K562 (cell line): ENCODE results near the gene NYAP1. TPM values are rescaled to one million over a fixed set of nuclear protein-coding genes. Genes with fewer than 3 reads are reported as not detected.
A peak's percentile ranks its signal among the peaks of the same experiment; 100 is the strongest.

Source experiments
- CBFB ChIP-seq: sonication (generic); formaldehyde crosslinking; IDR thresholded peaks from 2 replicates; pipeline ENCODE4 v1.4.0; 2020; ENCODE audit warnings: mild to moderate bottlenecking, missing genetic modification reagents
- CEBPG ChIP-seq, 3 experiments: fragments of 200-800 bp in 1 of 3; sonication (Bioruptor generic) in 1 of 3; sonication (generic) in 1 of 3; formaldehyde crosslinking in 1 of 3; IDR thresholded peaks in 2 of 3; conservative IDR thresholded peaks in 1 of 3; 2 replicates each; pipeline versions ENCODE4 v1.6.1 to v1.8.0; 2016 to 2022; ENCODE audit warnings: missing compliant biosample characterization in 2 of 3, missing genetic modification characterization in 2 of 3, mild to moderate bottlenecking in 1 of 3, missing genetic modification reagents in 1 of 3
- GABPB1 ChIP-seq: sonication (generic); formaldehyde crosslinking; IDR thresholded peaks from 2 replicates; pipeline ENCODE4 v1.8.0; 2022; ENCODE audit warnings: mild to moderate bottlenecking, missing genetic modification reagents
- HDGF ChIP-seq: fragments of 450-650 bp; IDR thresholded peaks from 2 replicates; pipeline ENCODE4 v1.6.1; 2016
- JUN ChIP-seq, 2 experiments: sonication (generic) in 1 of 2; formaldehyde crosslinking in 1 of 2; IDR thresholded peaks; 2 replicates each; pipeline versions ENCODE4 v1.6.1 to v1.8.0; 2012 to 2022; ENCODE audit warnings: borderline replicate concordance in 2 of 2, mild to moderate bottlenecking in 2 of 2, improper control_type of control experiment in 1 of 2, low read depth in 1 of 2, low read length in 1 of 2, missing genetic modification reagents in 1 of 2
- MTA1 ChIP-seq: fragments of 450-650 bp; IDR thresholded peaks from 2 replicates; pipeline ENCODE4 v1.6.1; 2017; ENCODE audit warnings: borderline replicate concordance
- NCOR1 ChIP-seq: fragments of 450-650 bp; IDR thresholded peaks from 2 replicates; pipeline ENCODE4 v1.6.1; 2016; ENCODE audit warnings: mild to moderate bottlenecking, moderate library complexity
- NFE2L1 ChIP-seq: fragments of 450-650 bp; IDR thresholded peaks from 2 replicates; pipeline ENCODE4 v1.6.1; 2016; ENCODE audit warnings: missing genetic modification characterization, low read depth, mild to moderate bottlenecking, missing compliant biosample characterization, moderate library complexity, borderline replicate concordance
- NR1H2 ChIP-seq: sonication (generic); formaldehyde crosslinking; IDR thresholded peaks from 2 replicates; pipeline ENCODE4 v1.4.0; 2020; ENCODE audit warnings: mild to moderate bottlenecking, missing genetic modification reagents
- SRSF7 ChIP-seq: fragments of 200-400 bp; formaldehyde crosslinking; optimal IDR thresholded peaks from 2 replicates; pipeline ENCODE3; 2017; ENCODE audit warnings: mild to moderate bottlenecking, low read depth, low read length
- STAT5A ChIP-seq: IDR thresholded peaks from 2 replicates; pipeline ENCODE4 v1.6.1; 2012; ENCODE audit warnings: low read length, inconsistent platforms, borderline replicate concordance
- TAF7 ChIP-seq: fragments of 450-650 bp; IDR thresholded peaks from 2 replicates; pipeline ENCODE4 v1.6.1; 2016; ENCODE audit warnings: missing genetic modification characterization, missing compliant biosample characterization
- ZBTB1 ChIP-seq: sonication (generic); formaldehyde crosslinking; IDR thresholded peaks from 2 replicates; pipeline ENCODE4 v1.8.1; 2023; ENCODE audit warnings: missing genetic modification reagents, low read depth, mild to moderate bottlenecking, borderline replicate concordance
- ZBTB34 ChIP-seq: fragments of 250-450 bp; sonication (Bioruptor Pico); IDR thresholded peaks from 2 replicates; pipeline ENCODE4 v1.8.0; 2021; ENCODE audit warnings: mild to moderate bottlenecking, moderate library complexity
- ZNF280B ChIP-seq: fragments of 250-450 bp; sonication (Bioruptor Pico); IDR thresholded peaks from 2 replicates; pipeline ENCODE4 v1.5.1; 2021; ENCODE audit warnings: mild to moderate bottlenecking
- ZNF395 ChIP-seq: fragments of 200-800 bp; sonication (Bioruptor generic); IDR thresholded peaks from 2 replicates; pipeline ENCODE4 v1.6.1; 2017; ENCODE audit warnings: missing genetic modification characterization, missing compliant biosample characterization
- polyA plus RNA-seq, 8 experiments: library from polyadenylated mRNA; depleted of rRNA in 4 of 8; stranded (reverse) in 5 of 8; unstranded in 3 of 8; fragments of >200 nt; fragmentation: Nextera tagmentation in 2 of 8; fragmentation: Illumina TruSeq in 1 of 8; extraction: Ambion mirVana in 2 of 8; extraction: Trizol in 1 of 8; gene quantifications; 2 replicates each; pipeline versions ENCODE4 v1.2.1 to v1.2.3, GENCODE V29; 2011 to 2014; ENCODE audit warnings: inconsistent platforms in 1 of 8, missing spikeins in 1 of 8
- total RNA-seq, 7 experiments: library from RNA; depleted of rRNA in 6 of 7; stranded (reverse); fragments of >200 nt in 6 of 7; fragmentation: Illumina TruSeq in 2 of 7; extraction: Trizol in 2 of 7; gene quantifications; 2 replicates each; pipeline versions ENCODE4 v1.2.1 to v1.2.3, GENCODE V29; 2011 to 2021; ENCODE audit warnings: low replicate concordance in 1 of 7
- TF ChIP-seq, protein P1 (sequence below): fragments of 200-800 bp; sonication (Bioruptor generic); IDR thresholded peaks from 2 replicates; pipeline ENCODE4 v1.6.1; 2017; ENCODE audit warnings: missing genetic modification characterization, missing compliant biosample characterization
- TF ChIP-seq, protein P2 (sequence below): sonication (generic); formaldehyde crosslinking; IDR thresholded peaks from 2 replicates; pipeline ENCODE4 v1.8.0; 2022; ENCODE audit warnings: missing genetic modification reagents, mild to moderate bottlenecking, borderline replicate concordance
- TF ChIP-seq, protein P3 (sequence below): fragments of 250-450 bp; sonication (Bioruptor Pico); IDR thresholded peaks from 2 replicates; pipeline ENCODE4 v1.8.0; 2021; ENCODE audit warnings: moderate library complexity, mild to moderate bottlenecking, inconsistent platforms

The NYAP1 gene
- total and polyA plus RNA-seq, 9 of the 15 experiments (the other 6 are each of a cell fraction or from before 2014, with no cell fraction given): 0.11 to 0.88 (median 0.22) TPM; not detected in 2

- no peak for TF ChIP-seq SRSF7
- no peak for TF ChIP-seq STAT5A
- TF ChIP-seq CEBPG (CRISPR knock-in tag; IDR thresholded peaks at IDR 0.05): no peak
- TF ChIP-seq CEBPG (tag; conservative IDR thresholded peaks at IDR 0.05 in 1 of 2, IDR thresholded peaks at IDR 0.05 in 1 of 2): no peak
- TF ChIP-seq, protein P1, sequence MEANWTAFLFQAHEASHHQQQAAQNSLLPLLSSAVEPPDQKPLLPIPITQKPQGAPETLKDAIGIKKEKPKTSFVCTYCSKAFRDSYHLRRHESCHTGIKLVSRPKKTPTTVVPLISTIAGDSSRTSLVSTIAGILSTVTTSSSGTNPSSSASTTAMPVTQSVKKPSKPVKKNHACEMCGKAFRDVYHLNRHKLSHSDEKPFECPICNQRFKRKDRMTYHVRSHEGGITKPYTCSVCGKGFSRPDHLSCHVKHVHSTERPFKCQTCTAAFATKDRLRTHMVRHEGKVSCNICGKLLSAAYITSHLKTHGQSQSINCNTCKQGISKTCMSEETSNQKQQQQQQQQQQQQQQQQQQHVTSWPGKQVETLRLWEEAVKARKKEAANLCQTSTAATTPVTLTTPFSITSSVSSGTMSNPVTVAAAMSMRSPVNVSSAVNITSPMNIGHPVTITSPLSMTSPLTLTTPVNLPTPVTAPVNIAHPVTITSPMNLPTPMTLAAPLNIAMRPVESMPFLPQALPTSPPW: peak; percentile 90
- 0 out of 2 replicates have a peak, but pooled peaks have one; percentile 5 for TF ChIP-seq ZBTB1
- TF ChIP-seq, protein P2, sequence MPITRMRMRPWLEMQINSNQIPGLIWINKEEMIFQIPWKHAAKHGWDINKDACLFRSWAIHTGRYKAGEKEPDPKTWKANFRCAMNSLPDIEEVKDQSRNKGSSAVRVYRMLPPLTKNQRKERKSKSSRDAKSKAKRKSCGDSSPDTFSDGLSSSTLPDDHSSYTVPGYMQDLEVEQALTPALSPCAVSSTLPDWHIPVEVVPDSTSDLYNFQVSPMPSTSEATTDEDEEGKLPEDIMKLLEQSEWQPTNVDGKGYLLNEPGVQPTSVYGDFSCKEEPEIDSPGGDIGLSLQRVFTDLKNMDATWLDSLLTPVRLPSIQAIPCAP: no peak
- no peak for TF ChIP-seq ZNF280B
- no peak for TF ChIP-seq NFE2L1 (tag)
- TF ChIP-seq GABPB1 (CRISPR knock-in tag): no peak
- TF ChIP-seq, protein P3, sequence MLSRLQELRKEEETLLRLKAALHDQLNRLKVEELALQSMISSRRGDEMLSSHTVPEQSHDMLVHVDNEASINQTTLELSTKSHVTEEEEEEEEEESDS (CRISPR knock-in tag): no peak
- no peak for TF ChIP-seq NR1H2 (CRISPR knock-in tag)
- 0 out of 2 replicates have a peak, but pooled peaks have one; percentile 27 for TF ChIP-seq HDGF
- no peak for TF ChIP-seq JUN (IDR thresholded peaks at IDR 0.05; ENCODE audit: borderline replicate concordance, low read depth, low read length)
- no peak for TF ChIP-seq JUN (CRISPR knock-in tag; IDR thresholded peaks at IDR 0.05; ENCODE audit: borderline replicate concordance)
- TF ChIP-seq NCOR1: no peak
- TF ChIP-seq ZBTB34 (CRISPR knock-in tag): no peak
- TF ChIP-seq TAF7 (tag): no peak
- TF ChIP-seq MTA1: no peak
- TF ChIP-seq CBFB (CRISPR knock-in tag): no peak
- TF ChIP-seq ZNF395 (CRISPR knock-in tag): no peak
Measured at GRCh38 chr7:100483722-100484672, at the start of gene NYAP1 (continued).
